Stimulated activated CD4-positive, alpha-beta T cell treated with anti-CD3 and anti-CD28 coated beads, Interleukin-2, amount 100 ng/mL, for 48 hours (primary cell): Measurements from ENCODE around the gene NINL.
"Not testable (repeated sequence)": the region's sequence is repeated elsewhere in the genome, so short reads cannot be mapped to it uniquely, and the experiment has no call there.

Source experiments
- DNase-seq, 2 donors: peaks; one replicate each; pipeline ENCODE4 v3.0.0-alpha.2; 2020

The NINL gene

DNA sequence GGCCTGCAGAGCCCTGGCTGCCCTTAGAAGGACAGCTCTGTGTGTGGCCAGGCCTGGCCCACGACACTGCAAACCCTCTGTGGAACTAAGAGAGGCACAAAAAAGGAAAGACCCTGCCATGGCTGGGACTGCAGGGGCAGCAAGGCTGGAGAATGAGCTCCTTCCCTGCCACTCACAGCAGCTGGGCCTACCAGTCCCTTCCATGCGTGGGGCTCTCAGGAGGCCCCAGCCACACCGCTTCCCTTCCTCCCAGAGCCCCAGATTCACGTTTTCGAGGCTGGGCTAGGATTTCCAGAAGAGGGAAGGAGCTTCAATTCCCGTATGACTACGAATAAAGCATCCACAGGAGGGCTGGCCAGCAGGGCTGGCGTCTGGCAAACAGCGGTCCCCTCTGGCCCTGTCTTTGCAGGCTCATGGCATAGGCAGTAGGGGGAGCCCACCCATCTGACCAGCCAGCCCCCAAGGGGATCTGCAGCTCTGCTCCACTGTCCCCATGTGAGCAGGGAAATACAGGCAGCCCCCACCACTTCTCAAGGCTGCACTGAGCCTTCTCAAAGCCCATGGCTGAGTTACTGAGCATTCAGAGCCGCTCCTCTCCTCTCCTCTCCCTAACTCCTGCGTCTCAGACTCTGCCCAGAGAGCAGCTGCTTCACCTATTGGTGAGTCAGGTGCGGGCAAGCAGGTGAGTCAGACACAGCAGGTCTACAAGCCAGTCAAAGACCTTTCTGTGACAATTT is 53.1 kb downstream of the NINL start:
- no peak for DNase-seq

GRCh38 chr20:25529295-25529951 is 55.9 kb downstream of the NINL start:
- DNase-seq: no peak

DNA sequence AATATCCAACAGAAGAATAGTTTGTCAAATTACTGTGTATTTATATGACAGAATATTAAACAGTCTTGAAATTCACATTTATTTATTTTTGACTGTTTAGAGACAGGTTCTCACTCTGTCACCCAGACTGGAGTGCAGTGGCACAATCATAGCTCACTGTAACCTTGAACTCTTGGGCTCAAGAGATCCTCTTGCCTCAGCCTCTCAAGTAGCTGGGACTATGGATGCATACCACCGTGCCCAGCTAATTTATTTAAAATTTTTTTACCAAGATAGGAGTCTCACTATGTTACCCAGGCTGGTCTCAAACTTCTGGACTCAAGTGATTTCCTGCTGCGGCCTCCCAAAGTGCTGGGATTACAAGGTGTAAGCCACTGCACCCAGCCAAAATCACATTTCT is 57.4 kb downstream of the NINL start:
- DNase-seq: no peak

DNA sequence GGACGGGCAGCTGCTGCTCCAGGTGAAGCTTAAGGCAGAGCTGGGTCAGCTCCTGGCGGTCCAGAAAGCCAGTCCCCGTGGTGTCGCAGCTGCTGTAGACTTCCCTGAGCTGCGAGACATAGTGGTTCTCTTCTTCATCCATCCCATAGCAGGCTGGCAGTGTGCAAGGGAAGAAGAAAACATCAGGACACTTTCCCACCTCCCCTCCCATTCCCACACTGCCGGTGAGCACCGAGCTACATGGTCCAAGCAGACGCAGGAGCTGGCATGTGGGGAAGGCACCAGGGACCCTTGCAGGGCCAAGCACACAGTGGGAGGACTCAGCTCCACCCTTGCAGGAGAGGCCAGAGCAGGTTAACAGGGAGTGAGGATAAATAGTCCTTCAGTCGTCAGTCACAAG is 58.9 kb downstream of the NINL start:
- DNase-seq: no peak

DNA sequence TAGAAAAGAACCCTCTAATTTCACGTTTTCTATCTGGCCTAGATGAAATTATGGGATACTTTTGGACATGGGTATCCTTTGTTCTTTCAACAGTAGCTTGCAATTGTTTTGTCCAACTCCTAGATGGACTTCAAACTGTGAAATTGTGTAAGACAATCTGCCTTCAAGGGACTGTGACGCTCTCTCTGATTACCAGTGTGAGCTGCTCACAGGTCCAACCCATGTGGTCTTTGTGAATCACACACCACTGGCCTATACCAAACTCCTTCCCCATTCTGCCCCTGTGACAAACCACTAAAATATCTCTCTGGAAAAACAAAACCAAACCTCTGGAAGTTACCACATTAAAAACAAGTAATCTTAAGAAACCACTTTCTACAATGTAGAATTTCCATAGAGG is 59.5 kb downstream of the NINL start:
- DNase-seq: no peak

- DNase-seq: no peak
Measured at GRCh38 chr20:25525295-25525694, 60.0 kb downstream of the NINL start.

GRCh38 chr20:25521382-25521781 is 63.9 kb downstream of the NINL start:
- DNase-seq: no peak

GRCh38 chr20:25517124-25517523 is 68.2 kb downstream of the NINL start:
- DNase-seq: no peak

DNA sequence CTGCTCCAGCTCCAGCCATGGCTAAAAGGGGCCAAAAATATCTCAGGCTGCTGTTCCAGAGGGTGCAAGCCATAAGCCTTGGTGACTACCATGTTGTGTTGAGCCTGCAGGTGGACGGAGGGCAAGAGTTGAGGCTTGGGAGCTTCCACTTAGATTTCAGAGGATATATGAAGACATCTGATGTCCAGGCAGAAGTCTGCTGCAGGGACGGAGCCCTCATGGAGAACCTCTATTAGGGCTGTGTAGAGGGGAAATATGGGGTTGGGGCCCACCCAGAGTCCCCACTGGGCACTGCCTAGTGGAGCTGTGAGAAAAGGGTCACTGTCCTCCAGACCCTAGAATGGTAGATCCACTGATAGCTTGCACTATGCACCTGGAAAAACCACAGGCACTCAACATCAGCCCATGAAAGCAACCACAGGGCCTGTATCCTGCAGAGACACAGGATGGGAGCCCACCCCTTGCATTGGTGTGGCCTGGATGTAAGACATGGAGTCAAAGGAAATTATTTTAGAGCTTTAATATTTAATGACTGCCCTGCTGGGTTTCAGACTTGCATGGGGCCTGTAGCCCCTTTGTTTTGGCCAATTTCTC is 70.5 kb downstream of the NINL start:
- DNase-seq: no peak

GRCh38 chr20:25514195-25514594 is 71.1 kb downstream of the NINL start:
- no peak for DNase-seq

- DNase-seq: no peak
Measured at GRCh38 chr20:25512709-25513108, 72.6 kb downstream of the NINL start.

- DNase-seq: no peak
Measured at GRCh38 chr20:25511183-25511582, 74.1 kb downstream of the NINL start.

DNA sequence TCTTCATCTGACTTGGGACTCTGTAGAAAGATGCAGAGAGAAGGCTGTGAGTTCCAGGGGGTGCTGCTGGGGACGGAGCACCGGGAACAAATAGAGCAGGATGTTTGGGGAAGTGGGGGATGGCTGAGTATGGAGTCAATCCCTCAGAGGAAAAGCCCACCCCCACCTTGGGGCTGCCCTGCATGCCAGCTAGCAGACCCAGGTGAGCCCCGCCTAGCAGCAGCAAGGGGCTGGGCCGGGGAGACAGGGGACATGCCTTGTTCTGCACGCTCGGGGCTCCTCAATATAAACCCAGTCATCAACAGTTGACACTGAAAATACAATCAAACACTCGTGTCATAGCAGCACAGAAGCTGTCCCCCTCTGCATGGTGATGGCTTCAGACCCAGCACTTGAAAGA is 74.6 kb downstream of the NINL start:
- no peak for DNase-seq

DNA sequence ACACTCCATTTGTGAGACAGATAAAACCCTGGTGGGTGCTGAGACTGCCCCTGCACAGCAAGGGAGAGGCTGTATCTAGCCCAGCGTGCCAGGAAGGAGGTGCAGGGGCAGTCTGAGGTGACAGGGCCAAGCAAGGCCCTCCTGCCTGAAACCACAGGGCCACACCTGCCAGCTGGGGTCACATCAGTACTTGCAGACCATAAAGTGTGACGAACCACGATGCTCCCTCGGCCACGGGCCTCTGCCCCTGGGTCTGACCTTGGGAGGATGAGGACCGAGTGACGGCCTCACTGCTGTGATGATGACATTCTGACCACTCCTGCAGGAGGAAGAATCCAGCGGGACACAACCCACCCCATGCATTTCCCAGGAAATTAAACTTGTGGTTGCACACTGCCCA is 75.1 kb downstream of the NINL start:
- DNase-seq: no peak

GRCh38 chr20:25509084-25509483 is 76.2 kb downstream of the NINL start:
- DNase-seq: no peak

DNA sequence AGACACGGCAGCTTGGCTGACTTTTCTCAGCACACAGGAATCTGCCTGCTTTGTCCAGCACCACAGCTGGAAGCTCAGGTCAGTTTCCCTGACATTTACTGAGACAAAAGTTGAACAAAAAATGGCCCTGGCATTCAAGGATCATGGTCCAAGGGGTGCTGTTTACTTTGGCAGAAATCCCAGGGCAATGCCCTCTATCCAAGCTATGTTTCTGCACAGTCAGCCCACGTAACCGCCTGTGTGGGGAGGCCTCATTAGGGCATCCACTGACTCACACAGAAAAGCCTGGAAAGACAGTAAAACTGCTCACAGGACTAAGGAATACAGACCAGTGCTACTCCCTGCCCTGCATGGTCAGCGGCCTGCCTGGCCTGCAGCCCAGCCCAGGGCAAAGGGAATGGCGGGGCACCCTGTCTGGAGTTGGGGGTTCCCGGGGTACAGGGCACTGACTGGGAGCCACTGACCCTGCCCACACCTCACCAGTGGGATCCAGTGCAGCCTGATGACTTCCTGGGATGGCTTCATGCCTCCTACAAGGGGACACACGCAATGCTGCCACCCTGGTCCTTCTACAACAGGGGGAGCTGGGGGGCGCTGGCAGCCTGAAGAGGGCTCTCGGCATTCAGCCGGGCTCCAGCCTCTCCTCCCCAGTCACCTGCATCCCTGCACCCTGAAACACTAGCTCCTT is 77.1 kb downstream of the NINL start:
- no peak for DNase-seq

GRCh38 chr20:25507385-25508082 is 77.8 kb downstream of the NINL start:
- no peak for DNase-seq

DNA sequence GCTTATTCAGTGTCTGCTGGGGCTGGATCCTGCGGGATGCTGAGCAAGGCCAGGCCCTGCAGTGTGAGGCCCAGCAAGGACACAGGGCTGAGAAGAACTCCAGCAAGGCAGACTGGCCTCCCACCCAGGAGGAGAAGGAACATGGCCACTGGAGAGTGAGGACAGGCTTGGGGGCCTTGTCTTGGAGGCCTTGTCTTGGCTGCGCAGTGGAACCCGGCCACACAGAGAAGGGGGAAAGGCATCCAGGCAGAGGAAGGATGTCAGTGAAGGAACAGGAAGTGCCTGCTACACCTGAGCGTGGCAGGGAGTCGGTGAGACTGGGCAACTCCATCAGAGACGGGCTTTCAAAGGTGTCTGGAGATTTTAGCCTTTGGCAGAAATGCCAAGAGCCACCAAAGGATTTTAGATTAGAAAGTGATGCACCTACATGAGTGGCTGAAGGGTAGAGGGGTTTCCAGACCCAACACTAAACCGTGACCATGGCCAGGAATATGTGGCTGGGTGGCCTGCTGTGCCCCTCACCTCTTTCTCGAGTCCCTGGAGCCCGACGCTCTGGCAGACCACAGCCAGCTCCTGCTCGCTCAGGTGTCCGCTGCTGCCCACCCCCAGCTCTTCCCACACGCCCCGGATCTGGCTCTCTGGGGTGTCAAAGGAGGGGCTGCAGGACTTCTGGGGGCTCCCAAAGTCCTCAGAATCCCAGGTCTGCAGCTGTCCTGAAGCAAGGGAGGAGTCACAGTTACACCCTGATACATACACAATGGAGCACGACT is 80.8 kb downstream of the NINL start:
- no peak for DNase-seq

- DNase-seq: no peak
Measured at GRCh38 chr20:25503936-25504335, 81.4 kb downstream of the NINL start.

- DNase-seq: not testable (repeated sequence)
Measured at GRCh38 chr20:25503051-25503639, 82.2 kb downstream of the NINL start.

- DNase-seq: no peak
Measured at GRCh38 chr20:25500880-25501351, 84.4 kb downstream of the NINL start.
